Left ventricle myocardium inferior (tissue), 1 donor: Measurements from ENCODE around the gene CZIB. TPM values are rescaled to one million over a fixed set of nuclear protein-coding genes. Genes with fewer than 3 reads are reported as not detected.
"Not testable (repeated sequence)": the region's sequence is repeated elsewhere in the genome, so short reads cannot be mapped to it uniquely, and the experiment has no call there.

ENCODE experiments used
- DNase-seq: peaks from one replicate; pipeline ENCODE4 v3.0.0-alpha.2; 2020
- H3K27ac ChIP-seq: fragments of 200-600 bp; replicated peaks from 2 replicates; pipeline ENCODE4 v1.8.0; 2021
- H3K27me3 ChIP-seq: fragments of 200-600 bp; 2 replicates; pipeline ENCODE4 v1.8.0; 2021; ENCODE audit warnings: low read depth
- H3K36me3 ChIP-seq: fragments of 200-600 bp; 2 replicates; pipeline ENCODE4 v1.8.0; 2021
- H3K4me1 ChIP-seq: fragments of 200-600 bp; 2 replicates; pipeline ENCODE4 v1.8.0; 2021
- H3K4me3 ChIP-seq: fragments of 200-600 bp; 2 replicates; pipeline ENCODE4 v1.8.0; 2021; ENCODE audit warnings: mild to moderate bottlenecking, moderate library complexity
- H3K9me3 ChIP-seq: fragments of 200-600 bp; replicated peaks from 2 replicates; pipeline ENCODE4 v1.8.0; 2021
- intact Hi-C: fragments of 100-400 bp; cut with micrococcal nuclease; formaldehyde crosslinking; loops from one replicate; pipeline ENCODE4 v1.11.0; 2022
- total RNA-seq: library from RNA; stranded (reverse); fragmentation: NEBNext Ultra II Directional; extraction: Animal tissue kit (Norgen Biotek cat#: 25700); gene quantifications from one replicate; pipeline ENCODE4 v1.2.1, GENCODE V29; 2021
- TF ChIP-seq, protein P1 (sequence below): fragments of 200-600 bp; IDR thresholded peaks from 2 replicates; pipeline ENCODE4 v1.8.0; 2021; ENCODE audit warnings: antibody characterized with exemption, mild to moderate bottlenecking, borderline replicate concordance
- donor health status: DM: no; HTN: yes; CAD: no; lungs with severe emphysema.

The CZIB gene
- total RNA-seq, 1 donor from 2014 or later = 61.1 TPM

GRCh38 chr1:53214376-53214940 is 6.0 kb downstream of the CZIB start:
- Histone ChIP-seq H3K9me3 (no peaks in the 10 kb centered on the region), H3K27ac (no peak overlapping the region), H3K4me3 (no peak overlapping the region), H3K27me3 (no peaks in the 10 kb centered on the region), H3K36me3 (peaks cover 87% of the 10 kb centered on the region), H3K4me1 (peaks cover 5% of the 10 kb centered on the region)
- intact Hi-C loops = no loop called here
- DNase-seq = no peak
- TF ChIP-seq, protein P1, sequence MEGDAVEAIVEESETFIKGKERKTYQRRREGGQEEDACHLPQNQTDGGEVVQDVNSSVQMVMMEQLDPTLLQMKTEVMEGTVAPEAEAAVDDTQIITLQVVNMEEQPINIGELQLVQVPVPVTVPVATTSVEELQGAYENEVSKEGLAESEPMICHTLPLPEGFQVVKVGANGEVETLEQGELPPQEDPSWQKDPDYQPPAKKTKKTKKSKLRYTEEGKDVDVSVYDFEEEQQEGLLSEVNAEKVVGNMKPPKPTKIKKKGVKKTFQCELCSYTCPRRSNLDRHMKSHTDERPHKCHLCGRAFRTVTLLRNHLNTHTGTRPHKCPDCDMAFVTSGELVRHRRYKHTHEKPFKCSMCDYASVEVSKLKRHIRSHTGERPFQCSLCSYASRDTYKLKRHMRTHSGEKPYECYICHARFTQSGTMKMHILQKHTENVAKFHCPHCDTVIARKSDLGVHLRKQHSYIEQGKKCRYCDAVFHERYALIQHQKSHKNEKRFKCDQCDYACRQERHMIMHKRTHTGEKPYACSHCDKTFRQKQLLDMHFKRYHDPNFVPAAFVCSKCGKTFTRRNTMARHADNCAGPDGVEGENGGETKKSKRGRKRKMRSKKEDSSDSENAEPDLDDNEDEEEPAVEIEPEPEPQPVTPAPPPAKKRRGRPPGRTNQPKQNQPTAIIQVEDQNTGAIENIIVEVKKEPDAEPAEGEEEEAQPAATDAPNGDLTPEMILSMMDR = no peak

GRCh38 chr1:53210954-53211353 is 9.5 kb downstream of the CZIB start:
- H3K36me3 ChIP-seq = peaks cover 98% of the 10 kb centered on the region
- H3K27me3 ChIP-seq = no peaks in the 10 kb centered on the region
- peaks cover 6% of the 10 kb centered on the region for H3K9me3 ChIP-seq
- peaks cover 11% of the 10 kb centered on the region for H3K4me1 ChIP-seq
- H3K4me3 ChIP-seq = no peak overlapping the region
- no peak overlapping the region for H3K27ac ChIP-seq
- TF ChIP-seq, protein P1 = no peak
- intact Hi-C loops = no loop called here
- DNase-seq = no peak

GRCh38 chr1:53210352-53210751 is 10.1 kb downstream of the CZIB start:
- Histone ChIP-seq H3K9me3 (peaks cover 8% of the 10 kb centered on the region), H3K4me3 (no peak overlapping the region), H3K4me1 (peaks cover 11% of the 10 kb centered on the region), H3K27me3 (no peaks in the 10 kb centered on the region), H3K27ac (no peak overlapping the region), H3K36me3 (peaks cover 98% of the 10 kb centered on the region)
- no peak for DNase-seq
- intact Hi-C loops = no loop called here
- TF ChIP-seq, protein P1 = no peak

- H3K36me3 ChIP-seq = peaks cover 98% of the 10 kb centered on the region
- peaks cover 11% of the 10 kb centered on the region for H3K4me1 ChIP-seq
- intact Hi-C loops = no loop called here
- TF ChIP-seq, protein P1 = no peak
- no peak for DNase-seq
- H3K4me3 ChIP-seq = no peak overlapping the region
- H3K9me3 ChIP-seq = peaks cover 8% of the 10 kb centered on the region
- no peaks in the 10 kb centered on the region for H3K27me3 ChIP-seq
- H3K27ac ChIP-seq = no peak overlapping the region
Measured at GRCh38 chr1:53207726-53208125, 12.7 kb downstream of the CZIB start.

- no peak overlapping the region for H3K4me3 ChIP-seq
- TF ChIP-seq, protein P1 = no peak
- peaks cover 8% of the 10 kb centered on the region for H3K9me3 ChIP-seq
- H3K27ac ChIP-seq = no peak overlapping the region
- peaks cover 11% of the 10 kb centered on the region for H3K4me1 ChIP-seq
- intact Hi-C loops = no loop called here
- no peak for DNase-seq
- H3K36me3 ChIP-seq = peaks cover 98% of the 10 kb centered on the region
- H3K27me3 ChIP-seq = no peaks in the 10 kb centered on the region
Measured at GRCh38 chr1:53206735-53207379, 13.6 kb downstream of the CZIB start.

- Histone ChIP-seq H3K4me1 (peaks cover 15% of the 10 kb centered on the region), H3K36me3 (peaks cover 96% of the 10 kb centered on the region)
- H3K27ac ChIP-seq, intact Hi-C loops, DNase-seq, H3K27me3 ChIP-seq, H3K9me3 ChIP-seq, H3K4me3 ChIP-seq: not testable (repeated sequence)
Measured at GRCh38 chr1:53206083-53206685, 14.2 kb downstream of the CZIB start.

DNA sequence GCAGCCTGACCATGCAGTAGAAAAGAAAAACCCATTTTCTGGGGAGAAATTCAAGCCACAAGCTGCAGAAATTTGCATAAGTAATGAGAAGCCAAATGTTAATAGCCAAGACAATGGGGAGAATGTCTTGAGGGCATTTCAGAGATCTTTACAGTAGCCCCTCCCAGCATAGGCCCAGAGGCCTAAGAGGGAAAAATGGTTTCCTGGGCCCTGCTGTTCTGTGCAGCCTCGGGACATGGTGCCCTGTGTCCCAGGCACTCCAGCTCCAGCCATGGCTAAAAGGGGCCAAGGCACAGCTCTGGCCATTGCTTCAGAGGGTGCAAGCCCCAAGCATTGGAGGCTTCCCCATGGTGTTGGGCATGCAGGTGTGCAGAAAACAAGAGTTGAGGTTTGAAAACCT is 14.9 kb downstream of the CZIB start:
- H3K27me3 ChIP-seq, DNase-seq, intact Hi-C loops, H3K9me3 ChIP-seq, H3K4me3 ChIP-seq, H3K27ac ChIP-seq: not testable (repeated sequence)
- peaks cover 20% of the 10 kb centered on the region for H3K4me1 ChIP-seq
- peaks cover 94% of the 10 kb centered on the region for H3K36me3 ChIP-seq
